ENCODE measurements around the gene GRIA3. TPM values are rescaled to one million over a fixed set of nuclear protein-coding genes. Genes with fewer than 3 reads are reported as not detected.
"Not testable (repeated sequence)": the region's sequence is repeated elsewhere in the genome, so short reads cannot be mapped to it uniquely, and the experiment has no call there.

Gene GRIA3
- total RNA-seq, 1 experiment from 2014 or later: not detected

DNA sequence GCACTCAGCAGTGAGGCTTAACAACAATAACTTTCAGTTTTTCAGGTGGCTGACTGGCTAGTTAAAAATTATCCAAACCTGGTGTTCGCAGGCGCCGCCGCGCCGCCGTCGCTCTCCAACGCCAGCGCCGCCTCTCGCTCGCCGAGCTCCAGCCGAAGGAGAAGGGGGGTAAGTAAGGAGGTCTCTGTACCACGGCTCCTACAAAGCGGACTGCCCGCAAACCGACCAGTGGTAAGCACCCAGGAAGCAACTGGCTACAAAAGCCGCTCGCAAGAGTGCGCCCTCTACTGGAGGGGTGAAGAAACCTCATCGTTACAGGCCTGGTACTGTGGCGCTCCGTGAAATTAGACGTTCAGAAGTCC, 330.2 kb downstream of the GRIA3 start:
- H3F3A ChIP-seq (ENCODE audit: low read length, unreplicated experiment); H3K27me3 ChIP-seq (ENCODE audit: low read length); POLR2A ChIA-PET (ENCODE audit: unreplicated experiment); CTCF ChIA-PET; intact Hi-C loops (cut with micrococcal nuclease); H3K36me3 ChIP-seq (ENCODE audit: low read depth, low read length); H4K20me1 ChIP-seq (ENCODE audit: low read length); H3K4me1 ChIP-seq (ENCODE audit: insufficient read depth, low read length); BruUV-seq (replicated peaks); H3K27ac ChIP-seq (ENCODE audit: low read length); H3K79me2 ChIP-seq (ENCODE audit: low read length); H3K9me2 ChIP-seq (replicated peaks; ENCODE audit: low read length); H3K9me3 ChIP-seq (ENCODE audit: low read length): not testable (repeated sequence)
- Histone ChIP-seq H2AFZ (ENCODE audit: low read length) (peak overlapping the region; percentile 99), H3K9ac (ENCODE audit: low read length) (peak overlapping the region; percentile 71), H3K4me2 (ENCODE audit: low read length) (peak overlapping the region; percentile 98), H3K4me3 (ENCODE audit: low read length) (peak overlapping the region; percentile 86)
- ATAC-seq: peak; percentile 83
- TF ChIP-seq, protein P1, sequence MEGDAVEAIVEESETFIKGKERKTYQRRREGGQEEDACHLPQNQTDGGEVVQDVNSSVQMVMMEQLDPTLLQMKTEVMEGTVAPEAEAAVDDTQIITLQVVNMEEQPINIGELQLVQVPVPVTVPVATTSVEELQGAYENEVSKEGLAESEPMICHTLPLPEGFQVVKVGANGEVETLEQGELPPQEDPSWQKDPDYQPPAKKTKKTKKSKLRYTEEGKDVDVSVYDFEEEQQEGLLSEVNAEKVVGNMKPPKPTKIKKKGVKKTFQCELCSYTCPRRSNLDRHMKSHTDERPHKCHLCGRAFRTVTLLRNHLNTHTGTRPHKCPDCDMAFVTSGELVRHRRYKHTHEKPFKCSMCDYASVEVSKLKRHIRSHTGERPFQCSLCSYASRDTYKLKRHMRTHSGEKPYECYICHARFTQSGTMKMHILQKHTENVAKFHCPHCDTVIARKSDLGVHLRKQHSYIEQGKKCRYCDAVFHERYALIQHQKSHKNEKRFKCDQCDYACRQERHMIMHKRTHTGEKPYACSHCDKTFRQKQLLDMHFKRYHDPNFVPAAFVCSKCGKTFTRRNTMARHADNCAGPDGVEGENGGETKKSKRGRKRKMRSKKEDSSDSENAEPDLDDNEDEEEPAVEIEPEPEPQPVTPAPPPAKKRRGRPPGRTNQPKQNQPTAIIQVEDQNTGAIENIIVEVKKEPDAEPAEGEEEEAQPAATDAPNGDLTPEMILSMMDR (conservative IDR thresholded peaks at IDR 0.05; ENCODE audit: low read depth, low read length): peak; percentile 43; the same call in 1 of the 2 replicates
- peak; percentile 59 for DNase-seq

DNA sequence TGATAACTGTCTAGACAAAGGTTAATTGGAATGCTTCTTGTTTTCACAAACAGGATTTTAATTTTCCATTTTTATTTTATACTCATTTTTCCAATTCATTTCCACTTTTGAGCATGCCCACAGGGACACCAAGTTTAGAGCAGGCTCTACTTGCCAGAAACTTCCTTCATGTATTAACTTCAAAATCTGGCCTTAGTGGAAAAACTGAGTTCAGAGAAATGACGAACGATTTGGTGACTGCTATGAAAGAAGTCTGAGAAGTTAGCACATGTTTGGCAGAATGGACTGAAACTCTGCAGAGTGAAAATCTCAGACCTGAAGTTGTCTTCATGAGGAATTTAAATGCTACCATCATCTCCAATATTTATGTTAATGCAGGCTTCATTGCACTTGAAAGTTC, 334.7 kb downstream of the GRIA3 start:
- Histone ChIP-seq H3K27ac (ENCODE audit: low read length) (no peak overlapping the region), H3K4me1 (ENCODE audit: insufficient read depth, low read length) (no peaks in the 10 kb centered on the region), H3K36me3 (ENCODE audit: low read depth, low read length) (no peaks in the 10 kb centered on the region; the same call in 1 of the 2 replicates), H3K4me3 (ENCODE audit: low read length) (no peak overlapping the region), H3K27me3 (ENCODE audit: low read length) (no peaks in the 10 kb centered on the region), H3K9ac (ENCODE audit: low read length) (no peak overlapping the region), H3K9me3 (ENCODE audit: low read length) (no peaks in the 10 kb centered on the region), H3F3A (ENCODE audit: low read length, unreplicated experiment) (no peaks in the 10 kb centered on the region), H3K4me2 (ENCODE audit: low read length) (no peak overlapping the region), H3K79me2 (ENCODE audit: low read length) (no peaks in the 10 kb centered on the region), H2AFZ (ENCODE audit: low read length) (no peak overlapping the region), H4K20me1 (ENCODE audit: low read length) (no peaks in the 10 kb centered on the region), H3K9me2 (replicated peaks; ENCODE audit: low read length) (no peaks in the 10 kb centered on the region)
- ChIA-PET CTCF (no interaction called here), POLR2A (ENCODE audit: unreplicated experiment) (no interaction called here)
- intact Hi-C loops (cut with micrococcal nuclease): no loop called here
- TF ChIP-seq EZH2 (IDR thresholded peaks at IDR 0.05; ENCODE audit: low read length, unreplicated experiment) (no peak), EZH2phosphoT487 (IDR thresholded peaks at IDR 0.05; ENCODE audit: borderline replicate concordance, low read length) (no peak)
- TF ChIP-seq, protein P1 (conservative IDR thresholded peaks at IDR 0.05; ENCODE audit: low read depth, low read length): no peak
- DNase-seq (no peak), ATAC-seq (no peak)
- BruUV-seq (replicated peaks): no TSS peak

DNA sequence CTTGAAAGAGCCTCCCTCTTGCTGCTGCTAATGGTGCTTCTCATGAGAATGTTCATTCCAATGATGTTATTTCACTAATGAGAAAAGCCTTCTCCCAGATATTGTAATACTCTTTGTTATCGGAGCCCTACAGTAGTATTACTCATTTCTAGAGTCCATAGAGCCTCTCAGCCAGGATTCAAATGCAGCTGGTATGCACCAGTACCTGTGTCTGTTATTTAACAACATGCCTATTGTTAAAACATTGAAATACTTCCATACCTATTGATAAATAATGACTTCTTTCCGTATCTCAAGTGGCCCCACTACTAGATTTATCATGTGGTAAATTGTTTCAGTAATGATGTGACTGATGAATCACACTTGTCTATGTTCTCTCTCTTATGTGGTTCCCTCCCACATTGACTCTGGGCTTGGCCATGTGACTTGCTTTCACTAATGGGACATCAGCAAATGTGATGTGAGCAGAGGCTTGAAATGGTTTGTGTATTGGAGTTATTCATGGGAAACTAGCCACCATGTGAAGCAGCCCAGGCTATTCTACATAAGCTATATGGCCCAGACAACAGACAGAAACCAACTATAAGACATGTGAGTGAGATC, 341.1 kb downstream of the GRIA3 start:
- Histone ChIP-seq H4K20me1 (ENCODE audit: low read length) (no peaks in the 10 kb centered on the region), H3K4me2 (ENCODE audit: low read length) (no peak overlapping the region), H3K27ac (ENCODE audit: low read length) (no peak overlapping the region), H2AFZ (ENCODE audit: low read length) (no peak overlapping the region), H3K4me1 (ENCODE audit: insufficient read depth, low read length) (no peaks in the 10 kb centered on the region), H3K9me3 (ENCODE audit: low read length) (no peaks in the 10 kb centered on the region), H3K4me3 (ENCODE audit: low read length) (no peak overlapping the region), H3K9me2 (replicated peaks; ENCODE audit: low read length) (no peaks in the 10 kb centered on the region), H3K27me3 (ENCODE audit: low read length) (no peaks in the 10 kb centered on the region), H3F3A (ENCODE audit: low read length, unreplicated experiment) (no peaks in the 10 kb centered on the region), H3K36me3 (ENCODE audit: low read depth, low read length) (no peaks in the 10 kb centered on the region), H3K79me2 (ENCODE audit: low read length) (no peaks in the 10 kb centered on the region), H3K9ac (ENCODE audit: low read length) (no peak overlapping the region)
- no peak for TF ChIP-seq EZH2 (IDR thresholded peaks at IDR 0.05; ENCODE audit: low read length, unreplicated experiment)
- TF ChIP-seq, protein P1 (conservative IDR thresholded peaks at IDR 0.05; ENCODE audit: low read depth, low read length): no peak
- no peak for TF ChIP-seq EZH2phosphoT487 (IDR thresholded peaks at IDR 0.05; ENCODE audit: borderline replicate concordance, low read length)
- no peak for ATAC-seq
- no peak for DNase-seq
- intact Hi-C loops (cut with micrococcal nuclease): no loop called here
- CTCF ChIA-PET: no interaction called here
- BruUV-seq (replicated peaks): no TSS peak
- POLR2A ChIA-PET (ENCODE audit: unreplicated experiment): no interaction called here

DNA sequence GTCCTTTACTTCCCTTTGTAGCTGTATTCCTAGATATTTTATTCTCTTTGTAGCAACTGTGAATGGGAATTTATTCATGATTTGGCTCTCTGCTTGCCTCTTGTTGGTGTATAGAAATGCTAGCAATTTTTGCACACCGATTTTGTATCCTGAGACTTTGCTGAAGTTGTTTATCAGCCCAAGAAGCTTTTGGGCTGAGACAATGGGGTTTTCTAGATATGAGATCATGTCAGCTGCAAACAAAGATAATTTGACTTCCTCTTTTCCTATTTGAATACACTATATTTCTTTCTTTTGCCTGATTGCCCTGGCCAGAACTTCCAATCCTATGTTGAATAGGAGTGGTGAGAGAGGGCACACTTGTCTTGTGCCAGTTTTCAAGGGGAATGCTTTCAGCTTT, 346.6 kb downstream of the GRIA3 start:
- H2AFZ ChIP-seq (ENCODE audit: low read length); H3K9me3 ChIP-seq (ENCODE audit: low read length); H3F3A ChIP-seq (ENCODE audit: low read length, unreplicated experiment); H4K20me1 ChIP-seq (ENCODE audit: low read length); CTCF ChIA-PET; BruUV-seq (replicated peaks); H3K4me3 ChIP-seq (ENCODE audit: low read length); intact Hi-C loops (cut with micrococcal nuclease); H3K4me1 ChIP-seq (ENCODE audit: insufficient read depth, low read length); H3K4me2 ChIP-seq (ENCODE audit: low read length); H3K27me3 ChIP-seq (ENCODE audit: low read length); H3K9ac ChIP-seq (ENCODE audit: low read length); H3K79me2 ChIP-seq (ENCODE audit: low read length); DNase-seq; POLR2A ChIA-PET (ENCODE audit: unreplicated experiment); H3K27ac ChIP-seq (ENCODE audit: low read length); ATAC-seq; H3K36me3 ChIP-seq (ENCODE audit: low read depth, low read length); H3K9me2 ChIP-seq (replicated peaks; ENCODE audit: low read length): not testable (repeated sequence)
